GM19468 (cell line): ENCODE measurements around the gene ESPN.

ENCODE experiments used
- ATAC-seq: cut with Tn5 transposase; IDR thresholded peaks from one replicate; pipeline ENCODE4 v1.9.1; 2021; ENCODE audit warnings: mild to moderate bottlenecking, moderate library complexity, moderate number of reproducible peaks; ENCODE audit not compliant: unreplicated experiment; ENCODE audit errors: extremely low read depth

Gene ESPN

GRCh38 chr1:6507037-6507428, 82.5 kb downstream of the ESPN start:
- ATAC-seq, result no peak

GRCh38 chr1:6507461-6507911, 82.9 kb downstream of the ESPN start:
- ATAC-seq, result no peak

- no peak for ATAC-seq
Measured at GRCh38 chr1:6508154-6508815, 83.7 kb downstream of the ESPN start.

- ATAC-seq, result no peak
Measured at GRCh38 chr1:6508816-6509189, 84.2 kb downstream of the ESPN start.

GRCh38 chr1:6509220-6509918, 84.8 kb downstream of the ESPN start:
- no peak for ATAC-seq

GRCh38 chr1:6509919-6510291, 85.3 kb downstream of the ESPN start:
- no peak for ATAC-seq

- ATAC-seq, result no peak
Measured at GRCh38 chr1:6510493-6510892, 85.9 kb downstream of the ESPN start.
